Activated B cell treated with CpG ODN at 0.5 μM for 24 hours (primary cell): ENCODE measurements around the gene TROAP. TPM values are rescaled to one million over a fixed set of nuclear protein-coding genes. Genes with fewer than 3 reads are reported as not detected.
"Not testable (repeated sequence)": the region's sequence is repeated elsewhere in the genome, so short reads cannot be mapped to it uniquely, and the experiment has no call there.

Experiments
- ATAC-seq: fragments of 200-7000 bp; cut with Tn5 transposase; one replicate; pipeline ENCODE4 v1.10.0; 2021; ENCODE audit warnings: low read depth, mild to moderate bottlenecking, moderate library complexity
- CTCF ChIA-PET: fragments of 350-600 bp; sonication (Branson Sonifier 250); formaldehyde crosslinking; loops from one replicate; lab custom pipeline; 2021; ENCODE audit warnings: antibody characterized with exemption; lab: Charles Lee
- POLR2A ChIA-PET: fragments of 350-600 bp; sonication (Branson Sonifier 250); formaldehyde crosslinking; loops from one replicate; lab custom pipeline; 2021; ENCODE audit warnings: antibody characterized with exemption; lab: Charles Lee
- DNase-seq: peaks from one replicate; pipeline ENCODE4 v3.0.0; 2022
- H3K27ac Mint-ChIP-seq: one replicate; pipeline ENCODE4 v1.8.0; 2020; ENCODE audit warnings: mixed read lengths
- H3K27me3 Mint-ChIP-seq: one replicate; pipeline ENCODE4 v1.8.0; 2021; ENCODE audit warnings: mixed read lengths
- H3K36me3 Mint-ChIP-seq: one replicate; pipeline ENCODE4 v1.8.0; 2021; ENCODE audit warnings: low read depth, mixed read lengths
- H3K4me1 Mint-ChIP-seq: one replicate; pipeline ENCODE4 v1.8.0; 2021; ENCODE audit warnings: mixed read lengths
- H3K4me3 Mint-ChIP-seq: one replicate; pipeline ENCODE4 v1.8.0; 2020; ENCODE audit warnings: mild to moderate bottlenecking, mixed read lengths
- H3K9me3 Mint-ChIP-seq: one replicate; pipeline ENCODE4 v1.8.0; 2020; ENCODE audit warnings: mixed read lengths
- CTCF ChIP-seq: fragments of 200-600 bp; IDR thresholded peaks from one replicate; pipeline ENCODE4 v1.8.0; 2022; ENCODE audit warnings: antibody characterized with exemption, mild to moderate bottlenecking
- intact Hi-C: fragments of 100-400 bp; cut with micrococcal nuclease; formaldehyde crosslinking; loops from one replicate; pipeline ENCODE4 v1.15.1; 2024
- total RNA-seq: library from RNA; stranded (reverse); gene quantifications from 2 replicates; pipeline ENCODE4 v1.2.3, GENCODE V29; 2022

TROAP gene
- total RNA-seq, 1 donor from 2014 or later: 3.1 TPM

DNA sequence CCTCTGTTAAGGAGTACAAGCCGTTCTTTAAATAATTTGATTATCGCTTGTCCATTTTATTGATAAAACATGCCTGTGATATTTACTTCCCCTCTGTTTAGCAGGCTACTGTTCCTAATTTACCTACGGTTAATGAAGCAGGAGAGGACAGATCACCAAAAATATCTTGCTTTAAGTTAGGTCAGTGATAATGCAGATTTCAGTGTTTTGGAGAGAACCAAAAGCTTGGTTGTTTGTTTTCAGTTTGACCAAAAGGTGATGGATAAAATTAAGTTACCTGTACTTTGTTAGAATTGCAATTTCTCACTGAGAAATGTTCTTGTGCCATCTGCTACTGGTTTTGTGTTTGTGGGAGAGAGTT lies 45.2 kb downstream of the TROAP start:
- H3K27ac Mint-ChIP-seq: peak overlapping the region; percentile 98
- H3K4me3 Mint-ChIP-seq: peak overlapping the region; percentile 99
- DNase-seq: no peak
- ChIA-PET POLR2A (interaction anchor here (0.7 to 2.2 kb wide), 3 partner anchors 25 to 475 kb away, joined by 4 to 10 read pairs (median 8); no protein-coding TSS in a partner anchor), CTCF (interaction anchor here (2.1 to 2.8 kb wide), 2 partner anchors 10 to 21 kb away, joined by 17 to 18 read pairs; partner anchors contain the start of gene DNAJC22)
- H3K36me3 Mint-ChIP-seq: peaks cover 6% of the 10 kb centered on the region
- TF ChIP-seq CTCF: no peak
- no peaks in the 10 kb centered on the region for H3K27me3 Mint-ChIP-seq
- intact Hi-C loops: no loop called here
- H3K4me1 Mint-ChIP-seq: peaks cover 54% of the 10 kb centered on the region
- no peak for ATAC-seq
- H3K9me3 Mint-ChIP-seq: no peaks in the 10 kb centered on the region

DNA sequence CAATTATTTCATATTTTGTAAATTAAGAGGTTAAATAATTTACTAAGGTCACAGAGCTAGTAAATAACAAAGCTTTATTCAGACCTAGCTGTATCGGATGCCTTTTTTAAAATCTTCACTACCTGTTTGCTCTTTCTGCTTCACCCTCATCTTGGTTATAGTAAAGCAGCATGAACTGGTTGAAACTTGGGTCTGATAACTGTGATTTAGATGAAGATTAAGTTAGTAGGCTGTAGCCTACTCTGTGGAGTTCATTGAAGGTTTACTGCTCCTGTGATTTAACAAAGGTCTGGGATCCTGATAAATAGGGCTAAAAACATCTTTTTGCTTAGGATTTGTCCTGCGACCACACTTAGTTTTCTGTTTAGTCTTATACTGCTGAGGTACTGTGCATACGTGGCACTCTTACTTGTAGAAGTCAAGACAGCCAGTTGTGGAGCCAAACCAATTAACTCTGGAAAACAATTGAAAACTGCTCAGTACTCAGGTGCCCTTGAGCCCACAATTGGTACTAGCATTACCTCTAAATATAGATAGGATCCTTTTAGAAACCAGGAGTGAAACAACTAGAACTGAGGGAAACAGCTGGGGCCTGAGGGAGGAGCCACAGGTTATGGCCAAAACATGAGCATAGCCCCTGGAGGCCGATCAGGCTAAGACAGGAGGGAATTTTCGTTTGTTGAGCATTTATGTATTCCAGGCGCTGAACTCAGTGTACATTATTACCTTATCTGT lies 46.5 kb downstream of the TROAP start:
- Mint-ChIP-seq H3K4me3 (peak overlapping the region; percentile 57), H3K4me1 (peaks cover 54% of the 10 kb centered on the region), H3K9me3 (no peaks in the 10 kb centered on the region), H3K27ac (peak overlapping the region; percentile 98), H3K36me3 (peaks cover 6% of the 10 kb centered on the region), H3K27me3 (no peaks in the 10 kb centered on the region)
- TF ChIP-seq CTCF: no peak
- no peak for ATAC-seq
- no peak for DNase-seq
- intact Hi-C loops: loop anchor here (2.0 kb wide), 1 partner anchor 19 kb away; no protein-coding TSS in a partner anchor
- ChIA-PET POLR2A (no interaction called here), CTCF (interaction anchor here (1.7 to 2.0 kb wide), 2 partner anchors 11 to 38 kb away, joined by 3 to 11 read pairs; no protein-coding TSS in a partner anchor)

DNA sequence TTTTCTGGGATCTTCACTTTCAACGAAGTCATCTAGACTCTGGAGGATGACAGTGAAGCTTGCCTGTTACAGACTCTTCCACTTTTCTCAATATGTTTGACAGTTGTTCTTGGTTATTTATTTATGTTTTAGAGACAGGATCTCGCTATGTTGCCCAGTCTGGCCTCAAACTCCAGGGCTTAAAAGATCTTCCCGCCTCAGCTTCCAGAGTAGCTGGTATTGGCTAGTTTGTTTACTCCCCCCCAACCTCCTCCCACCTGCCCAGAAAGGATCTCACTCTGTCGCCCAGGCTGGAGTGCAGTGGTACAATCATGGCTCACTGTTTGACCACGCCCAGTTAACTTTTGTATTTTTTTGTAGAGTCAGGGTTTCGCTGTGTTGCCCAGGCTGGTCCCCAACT lies 47.5 kb downstream of the TROAP start:
- intact Hi-C loops: loop anchor here (2.0 kb wide), 1 partner anchor 18 kb away; no protein-coding TSS in a partner anchor
- ChIA-PET POLR2A (interaction anchor here (0.5 kb wide), 1 partner anchor 94 kb away, joined by 5 read pairs; no protein-coding TSS in a partner anchor), CTCF (interaction anchor here (0.7 to 2.0 kb wide), 3 partner anchors 12 to 145 kb away, joined by 3 to 11 read pairs (median 4); no protein-coding TSS in a partner anchor)
- Mint-ChIP-seq H3K4me3 (no peak overlapping the region), H3K9me3 (no peaks in the 10 kb centered on the region), H3K36me3 (peaks cover 6% of the 10 kb centered on the region), H3K4me1 (peaks cover 53% of the 10 kb centered on the region), H3K27me3 (no peaks in the 10 kb centered on the region), H3K27ac (peak overlapping the region; percentile 65)
- ATAC-seq: no peak
- no peak for DNase-seq
- TF ChIP-seq CTCF: no peak

DNA sequence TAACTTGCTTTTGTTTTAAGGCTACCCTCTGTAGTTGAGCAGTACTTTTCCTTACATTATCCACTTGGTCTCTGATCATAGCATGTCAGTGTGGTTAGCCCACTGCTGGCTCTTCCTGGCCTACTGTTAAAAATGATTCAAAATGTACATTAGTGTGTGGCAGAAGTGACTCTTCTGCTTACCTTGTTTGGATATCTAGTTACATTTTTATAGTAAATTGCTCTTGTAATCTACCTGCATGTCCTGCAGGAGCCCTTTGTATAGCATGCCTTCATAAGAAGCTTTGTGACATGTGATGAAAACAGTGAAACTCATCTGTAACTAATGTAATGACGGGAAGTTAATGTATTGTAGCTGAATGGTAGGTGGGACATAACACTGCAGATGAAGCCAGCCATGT lies 52.4 kb downstream of the TROAP start:
- Mint-ChIP-seq H3K9me3 (no peaks in the 10 kb centered on the region), H3K4me1 (peaks cover 16% of the 10 kb centered on the region), H3K4me3 (no peak overlapping the region), H3K36me3 (no peaks in the 10 kb centered on the region), H3K27me3 (no peaks in the 10 kb centered on the region), H3K27ac (no peak overlapping the region)
- no peak for ATAC-seq
- TF ChIP-seq CTCF: no peak
- DNase-seq: no peak
- ChIA-PET POLR2A (interaction anchor here (1.2 kb wide), 1 partner anchor 9 kb away, joined by 4 read pairs; the partner anchor contains the start of gene SPATS2), CTCF (interaction anchor here (1.0 to 1.4 kb wide), 3 partner anchors 17 to 139 kb away, joined by 3 to 4 read pairs (median 3); no protein-coding TSS in a partner anchor)
- intact Hi-C loops: no loop called here

GRCh38 chr12:49377386-49377785 lies 54.3 kb downstream of the TROAP start:
- Mint-ChIP-seq H3K4me1 (no peaks in the 10 kb centered on the region), H3K27ac (no peak overlapping the region), H3K4me3 (no peak overlapping the region), H3K36me3 (no peaks in the 10 kb centered on the region), H3K27me3 (no peaks in the 10 kb centered on the region), H3K9me3 (no peaks in the 10 kb centered on the region)
- ChIA-PET CTCF (interaction anchor here (1.0 kb wide), 3 partner anchors 19 to 136 kb away, joined by 3 to 4 read pairs (median 3); no protein-coding TSS in a partner anchor), POLR2A (interaction anchor here (0.8 to 1.1 kb wide), 2 partner anchors 10 to 12 kb away, joined by 4 to 6 read pairs; partner anchors contain the start of gene SPATS2)
- no peak for TF ChIP-seq CTCF
- DNase-seq (no peak), ATAC-seq (no peak)
- intact Hi-C loops: no loop called here

DNA sequence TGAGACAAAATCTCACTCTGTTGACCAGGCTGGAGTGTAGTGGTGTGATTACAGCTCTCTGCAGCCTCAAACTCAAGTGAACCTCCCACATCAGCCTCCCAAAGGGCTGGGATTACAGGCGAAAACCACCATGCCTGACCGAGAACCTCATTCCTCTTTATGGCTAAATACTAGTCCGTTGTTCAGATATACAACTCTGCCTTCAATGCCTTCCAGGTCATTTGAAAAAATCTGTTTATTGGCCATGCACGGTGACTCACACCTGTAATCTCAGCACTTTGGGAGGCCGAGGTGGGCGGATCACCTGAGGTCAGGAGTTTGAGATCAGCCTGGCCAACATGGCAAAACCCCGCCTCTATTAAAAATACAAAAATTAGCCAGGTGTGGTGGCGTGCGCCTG lies 57.1 kb downstream of the TROAP start:
- DNase-seq, H3K4me3 Mint-ChIP-seq, POLR2A ChIA-PET, ATAC-seq, CTCF ChIA-PET, H3K36me3 Mint-ChIP-seq, intact Hi-C loops, H3K27ac Mint-ChIP-seq, H3K27me3 Mint-ChIP-seq, H3K9me3 Mint-ChIP-seq, H3K4me1 Mint-ChIP-seq: not testable (repeated sequence)
